ENCODE data around the gene EBI3. TPM values are rescaled to one million over a fixed set of nuclear protein-coding genes. Genes with fewer than 3 reads are reported as not detected.
A peak's percentile ranks its signal among the peaks of the same experiment; 100 is the strongest.

The EBI3 gene
- total and polyA plus RNA-seq, 2 of the 13 experiments (the other 11 are each of a cell fraction or from before 2014, with no cell fraction given), result 3.4 TPM; not detected in 1

DNA sequence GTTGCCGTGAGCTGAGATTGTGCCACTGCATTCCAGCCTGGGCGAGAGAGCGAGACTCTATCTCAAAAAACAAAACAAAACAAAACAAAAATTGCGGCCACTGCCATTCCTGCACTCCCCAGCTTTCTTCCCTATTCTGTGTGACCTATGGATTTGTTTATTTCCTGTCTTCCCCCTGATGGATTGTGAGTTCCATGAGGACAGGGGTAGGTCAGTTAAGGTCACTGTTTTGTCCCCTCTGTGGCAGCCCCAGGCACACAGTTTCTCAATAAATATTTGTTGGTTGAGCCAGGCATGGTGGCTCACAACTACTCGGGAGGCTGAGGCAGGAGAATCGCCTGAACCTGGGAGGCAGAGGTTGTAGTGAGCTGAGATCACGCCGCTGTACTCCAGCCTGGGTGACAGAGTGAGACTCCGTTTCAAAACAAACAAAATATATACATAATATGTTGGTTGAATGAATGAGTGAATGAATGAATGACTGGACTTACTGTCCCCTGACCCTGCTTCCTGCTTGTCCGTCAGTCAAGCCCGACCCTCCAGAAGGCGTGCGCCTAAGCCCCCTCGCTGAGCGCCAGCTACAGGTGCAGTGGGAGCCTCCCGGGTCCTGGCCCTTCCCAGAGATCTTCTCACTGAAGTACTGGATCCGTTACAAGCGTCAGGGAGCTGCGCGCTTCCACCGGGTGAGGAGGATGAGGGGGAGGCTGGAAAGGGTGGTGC is 5.0 kb downstream of the EBI3 start (continued):
- TF ChIP-seq KAT7 (CRISPR knock-in tag; IDR thresholded peaks at IDR 0.05; ENCODE audit: borderline replicate concordance) (no peak; the same call in 1 of the 2 replicates), ZNF121 (CRISPR knock-in tag; IDR thresholded peaks at IDR 0.05) (0 out of 2 replicates have a peak, but pooled peaks have one; percentile 19), BRD4 (CRISPR knock-in tag; IDR thresholded peaks at IDR 0.05) (no peak; the same call in 1 of the 2 replicates), SP4 (CRISPR knock-in tag; IDR thresholded peaks at IDR 0.05) (no peak), ZNF572 (CRISPR knock-in tag; IDR thresholded peaks at IDR 0.05) (no peak), ZNF335 (CRISPR knock-in tag; IDR thresholded peaks at IDR 0.05) (0 out of 2 replicates have a peak, but pooled peaks have one; percentile 47), RFX5 (IDR thresholded peaks at IDR 0.05; ENCODE audit: low read depth, low read length) (no peak), SKI (IDR thresholded peaks at IDR 0.05; ENCODE audit: partially characterized antibody) (no peak), CBX5 (CRISPR knock-in tag; IDR thresholded peaks at IDR 0.05; ENCODE audit: borderline replicate concordance) (no peak), SSRP1 (CRISPR knock-in tag; IDR thresholded peaks at IDR 0.05) (no peak), KLF11 (CRISPR knock-in tag; IDR thresholded peaks at IDR 0.05) (no peak), SPEN (CRISPR knock-in tag; IDR thresholded peaks at IDR 0.05; ENCODE audit: low read depth) (peak; percentile 41; the same call in 1 of the 2 replicates), ZFYVE20 (CRISPR knock-in tag; IDR thresholded peaks at IDR 0.05; ENCODE audit: borderline replicate concordance, low read depth) (no peak)
- TF ChIP-seq, protein P1, sequence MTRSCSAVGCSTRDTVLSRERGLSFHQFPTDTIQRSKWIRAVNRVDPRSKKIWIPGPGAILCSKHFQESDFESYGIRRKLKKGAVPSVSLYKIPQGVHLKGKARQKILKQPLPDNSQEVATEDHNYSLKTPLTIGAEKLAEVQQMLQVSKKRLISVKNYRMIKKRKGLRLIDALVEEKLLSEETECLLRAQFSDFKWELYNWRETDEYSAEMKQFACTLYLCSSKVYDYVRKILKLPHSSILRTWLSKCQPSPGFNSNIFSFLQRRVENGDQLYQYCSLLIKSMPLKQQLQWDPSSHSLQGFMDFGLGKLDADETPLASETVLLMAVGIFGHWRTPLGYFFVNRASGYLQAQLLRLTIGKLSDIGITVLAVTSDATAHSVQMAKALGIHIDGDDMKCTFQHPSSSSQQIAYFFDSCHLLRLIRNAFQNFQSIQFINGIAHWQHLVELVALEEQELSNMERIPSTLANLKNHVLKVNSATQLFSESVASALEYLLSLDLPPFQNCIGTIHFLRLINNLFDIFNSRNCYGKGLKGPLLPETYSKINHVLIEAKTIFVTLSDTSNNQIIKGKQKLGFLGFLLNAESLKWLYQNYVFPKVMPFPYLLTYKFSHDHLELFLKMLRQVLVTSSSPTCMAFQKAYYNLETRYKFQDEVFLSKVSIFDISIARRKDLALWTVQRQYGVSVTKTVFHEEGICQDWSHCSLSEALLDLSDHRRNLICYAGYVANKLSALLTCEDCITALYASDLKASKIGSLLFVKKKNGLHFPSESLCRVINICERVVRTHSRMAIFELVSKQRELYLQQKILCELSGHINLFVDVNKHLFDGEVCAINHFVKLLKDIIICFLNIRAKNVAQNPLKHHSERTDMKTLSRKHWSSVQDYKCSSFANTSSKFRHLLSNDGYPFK (CRISPR knock-in tag; IDR thresholded peaks at IDR 0.05; ENCODE audit: borderline replicate concordance), result no peak; the same call in 1 of the 2 replicates
- TF ChIP-seq, protein P2, sequence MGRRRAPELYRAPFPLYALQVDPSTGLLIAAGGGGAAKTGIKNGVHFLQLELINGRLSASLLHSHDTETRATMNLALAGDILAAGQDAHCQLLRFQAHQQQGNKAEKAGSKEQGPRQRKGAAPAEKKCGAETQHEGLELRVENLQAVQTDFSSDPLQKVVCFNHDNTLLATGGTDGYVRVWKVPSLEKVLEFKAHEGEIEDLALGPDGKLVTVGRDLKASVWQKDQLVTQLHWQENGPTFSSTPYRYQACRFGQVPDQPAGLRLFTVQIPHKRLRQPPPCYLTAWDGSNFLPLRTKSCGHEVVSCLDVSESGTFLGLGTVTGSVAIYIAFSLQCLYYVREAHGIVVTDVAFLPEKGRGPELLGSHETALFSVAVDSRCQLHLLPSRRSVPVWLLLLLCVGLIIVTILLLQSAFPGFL (CRISPR knock-in tag; IDR thresholded peaks at IDR 0.05), result no peak
- TF ChIP-seq, protein P3, sequence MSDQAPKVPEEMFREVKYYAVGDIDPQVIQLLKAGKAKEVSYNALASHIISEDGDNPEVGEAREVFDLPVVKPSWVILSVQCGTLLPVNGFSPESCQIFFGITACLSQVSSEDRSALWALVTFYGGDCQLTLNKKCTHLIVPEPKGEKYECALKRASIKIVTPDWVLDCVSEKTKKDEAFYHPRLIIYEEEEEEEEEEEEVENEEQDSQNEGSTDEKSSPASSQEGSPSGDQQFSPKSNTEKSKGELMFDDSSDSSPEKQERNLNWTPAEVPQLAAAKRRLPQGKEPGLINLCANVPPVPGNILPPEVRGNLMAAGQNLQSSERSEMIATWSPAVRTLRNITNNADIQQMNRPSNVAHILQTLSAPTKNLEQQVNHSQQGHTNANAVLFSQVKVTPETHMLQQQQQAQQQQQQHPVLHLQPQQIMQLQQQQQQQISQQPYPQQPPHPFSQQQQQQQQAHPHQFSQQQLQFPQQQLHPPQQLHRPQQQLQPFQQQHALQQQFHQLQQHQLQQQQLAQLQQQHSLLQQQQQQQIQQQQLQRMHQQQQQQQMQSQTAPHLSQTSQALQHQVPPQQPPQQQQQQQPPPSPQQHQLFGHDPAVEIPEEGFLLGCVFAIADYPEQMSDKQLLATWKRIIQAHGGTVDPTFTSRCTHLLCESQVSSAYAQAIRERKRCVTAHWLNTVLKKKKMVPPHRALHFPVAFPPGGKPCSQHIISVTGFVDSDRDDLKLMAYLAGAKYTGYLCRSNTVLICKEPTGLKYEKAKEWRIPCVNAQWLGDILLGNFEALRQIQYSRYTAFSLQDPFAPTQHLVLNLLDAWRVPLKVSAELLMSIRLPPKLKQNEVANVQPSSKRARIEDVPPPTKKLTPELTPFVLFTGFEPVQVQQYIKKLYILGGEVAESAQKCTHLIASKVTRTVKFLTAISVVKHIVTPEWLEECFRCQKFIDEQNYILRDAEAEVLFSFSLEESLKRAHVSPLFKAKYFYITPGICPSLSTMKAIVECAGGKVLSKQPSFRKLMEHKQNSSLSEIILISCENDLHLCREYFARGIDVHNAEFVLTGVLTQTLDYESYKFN (CRISPR knock-in tag; conservative IDR thresholded peaks at IDR 0.05), result peak; percentile 89
- TF ChIP-seq, protein P4, sequence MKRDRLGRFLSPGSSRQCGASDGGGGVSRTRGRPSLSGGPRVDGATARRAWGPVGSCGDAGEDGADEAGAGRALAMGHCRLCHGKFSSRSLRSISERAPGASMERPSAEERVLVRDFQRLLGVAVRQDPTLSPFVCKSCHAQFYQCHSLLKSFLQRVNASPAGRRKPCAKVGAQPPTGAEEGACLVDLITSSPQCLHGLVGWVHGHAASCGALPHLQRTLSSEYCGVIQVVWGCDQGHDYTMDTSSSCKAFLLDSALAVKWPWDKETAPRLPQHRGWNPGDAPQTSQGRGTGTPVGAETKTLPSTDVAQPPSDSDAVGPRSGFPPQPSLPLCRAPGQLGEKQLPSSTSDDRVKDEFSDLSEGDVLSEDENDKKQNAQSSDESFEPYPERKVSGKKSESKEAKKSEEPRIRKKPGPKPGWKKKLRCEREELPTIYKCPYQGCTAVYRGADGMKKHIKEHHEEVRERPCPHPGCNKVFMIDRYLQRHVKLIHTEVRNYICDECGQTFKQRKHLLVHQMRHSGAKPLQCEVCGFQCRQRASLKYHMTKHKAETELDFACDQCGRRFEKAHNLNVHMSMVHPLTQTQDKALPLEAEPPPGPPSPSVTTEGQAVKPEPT (CRISPR knock-in tag; IDR thresholded peaks at IDR 0.05; ENCODE audit: low read depth), result no peak
- TF ChIP-seq, protein P5, sequence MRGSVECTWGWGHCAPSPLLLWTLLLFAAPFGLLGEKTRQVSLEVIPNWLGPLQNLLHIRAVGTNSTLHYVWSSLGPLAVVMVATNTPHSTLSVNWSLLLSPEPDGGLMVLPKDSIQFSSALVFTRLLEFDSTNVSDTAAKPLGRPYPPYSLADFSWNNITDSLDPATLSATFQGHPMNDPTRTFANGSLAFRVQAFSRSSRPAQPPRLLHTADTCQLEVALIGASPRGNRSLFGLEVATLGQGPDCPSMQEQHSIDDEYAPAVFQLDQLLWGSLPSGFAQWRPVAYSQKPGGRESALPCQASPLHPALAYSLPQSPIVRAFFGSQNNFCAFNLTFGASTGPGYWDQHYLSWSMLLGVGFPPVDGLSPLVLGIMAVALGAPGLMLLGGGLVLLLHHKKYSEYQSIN (CRISPR knock-in tag; IDR thresholded peaks at IDR 0.05; ENCODE audit: borderline replicate concordance), result no peak
